Kidney (tissue), 14 donors: ENCODE measurements around the gene MBNL1. TPM values are rescaled to one million over a fixed set of nuclear protein-coding genes. Genes with fewer than 3 reads are reported as not detected.

Source experiments
- DNase-seq, 5 donors: peaks; one replicate each; pipeline ENCODE4 v3.0.0-alpha.2; 2013 to 2020
- FAIRE-seq: peaks from 2 replicates; lab custom pipeline; 2012; peaks lifted over from hg19 to GRCh38; lab: Jason Lieb, UNC
- H3K27ac ChIP-seq, 2 donors: one replicate each; pipeline ENCODE4 v1.7.0; 2013; ENCODE audit warnings: low read depth in 2 of 2, low read length in 2 of 2, inconsistent platforms in 1 of 2
- H3K27me3 ChIP-seq: one replicate; pipeline ENCODE4 v1.7.1; 2013; ENCODE audit warnings: low read length, inconsistent platforms; ENCODE audit not compliant: control insufficient read depth, insufficient read depth
- H3K36me3 ChIP-seq, 3 donors: one replicate each; pipeline versions ENCODE4 v1.7.0 to v1.7.1; 2013; ENCODE audit warnings: low read length in 3 of 3, control low read depth in 1 of 3, inconsistent platforms in 1 of 3; ENCODE audit not compliant: insufficient read depth in 3 of 3, control insufficient read depth in 2 of 3
- H3K4me1 ChIP-seq, 3 donors: one replicate each; pipeline versions ENCODE4 v1.7.0 to v1.7.1; 2013; ENCODE audit warnings: low read length in 3 of 3, inconsistent platforms in 1 of 3, low read depth in 1 of 3; ENCODE audit not compliant: control insufficient read depth in 2 of 3, insufficient read depth in 2 of 3
- H3K4me3 ChIP-seq, 3 donors: one replicate each; pipeline versions ENCODE4 v1.7.0 to v1.8.1; 2013; ENCODE audit warnings: low read length in 3 of 3, control low read depth in 1 of 3, inconsistent platforms in 1 of 3
- H3K9ac ChIP-seq, 3 donors: one replicate each; pipeline versions ENCODE4 v1.7.0 to v1.7.1; 2013; ENCODE audit warnings: low read length in 3 of 3, control low read depth in 1 of 3, inconsistent platforms in 1 of 3
- H3K9me3 ChIP-seq, 3 donors: one replicate each; pipeline versions ENCODE4 v1.7.0 to v1.7.1; 2013; ENCODE audit warnings: low read length in 3 of 3, control low read depth in 1 of 3, inconsistent platforms in 1 of 3; ENCODE audit not compliant: control insufficient read depth in 2 of 3, insufficient read depth in 1 of 3
- intact Hi-C: fragments of 100-400 bp; cut with DNase I; formaldehyde crosslinking; loops from one replicate; pipeline ENCODE4 v1.11.1; 2022
- polyA plus RNA-seq: library from polyadenylated mRNA; stranded (reverse); fragments of 350-450 nt; fragmentation: Illumina TruSeq; extraction: RNeasy Lipid Tissue Mini Kit (QIAGEN cat#74804); gene quantifications from one replicate; pipeline ENCODE4 v1.2.3, GENCODE V29; 2014; ENCODE audit warnings: low read depth, low replicate concordance; ENCODE audit not compliant: insufficient read depth
- total RNA-seq: library from RNA; stranded (reverse); fragmentation: NEBNext Ultra II Directional; extraction: Animal tissue kit (Norgen Biotek cat#: 25700); gene quantifications from one replicate; pipeline ENCODE4 v1.2.1, GENCODE V29; 2021
- TF ChIP-seq, protein P1 (sequence below): IDR thresholded peaks from 3 replicates; pipeline ENCODE4 v1.5.1; 2012; ENCODE audit warnings: mild to moderate bottlenecking, moderate library complexity, borderline replicate concordance; ENCODE audit not compliant: insufficient read depth; ENCODE audit errors: extremely low read depth
- donor health status: control.
- donor health status: control.
- donor health status: control.
- donor health status: control.
- donor health status: control.
- donor health status: DM: yes; HTN: yes; CAD: no.
- donor health status: Normal renal cell carcinoma (clear cell type).

Gene MBNL1
- total and polyA plus RNA-seq, 2 donors from 2014 or later = 22.0 to 167 TPM

- TF ChIP-seq, protein P1, sequence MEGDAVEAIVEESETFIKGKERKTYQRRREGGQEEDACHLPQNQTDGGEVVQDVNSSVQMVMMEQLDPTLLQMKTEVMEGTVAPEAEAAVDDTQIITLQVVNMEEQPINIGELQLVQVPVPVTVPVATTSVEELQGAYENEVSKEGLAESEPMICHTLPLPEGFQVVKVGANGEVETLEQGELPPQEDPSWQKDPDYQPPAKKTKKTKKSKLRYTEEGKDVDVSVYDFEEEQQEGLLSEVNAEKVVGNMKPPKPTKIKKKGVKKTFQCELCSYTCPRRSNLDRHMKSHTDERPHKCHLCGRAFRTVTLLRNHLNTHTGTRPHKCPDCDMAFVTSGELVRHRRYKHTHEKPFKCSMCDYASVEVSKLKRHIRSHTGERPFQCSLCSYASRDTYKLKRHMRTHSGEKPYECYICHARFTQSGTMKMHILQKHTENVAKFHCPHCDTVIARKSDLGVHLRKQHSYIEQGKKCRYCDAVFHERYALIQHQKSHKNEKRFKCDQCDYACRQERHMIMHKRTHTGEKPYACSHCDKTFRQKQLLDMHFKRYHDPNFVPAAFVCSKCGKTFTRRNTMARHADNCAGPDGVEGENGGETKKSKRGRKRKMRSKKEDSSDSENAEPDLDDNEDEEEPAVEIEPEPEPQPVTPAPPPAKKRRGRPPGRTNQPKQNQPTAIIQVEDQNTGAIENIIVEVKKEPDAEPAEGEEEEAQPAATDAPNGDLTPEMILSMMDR = no peak
- no peaks in the 10 kb centered on the region for H3K9me3 ChIP-seq
- no peaks in the 10 kb centered on the region for H3K36me3 ChIP-seq
- H3K27ac ChIP-seq = peak overlapping the region in 1 of 2 donors; percentile 32
- H3K4me3 ChIP-seq = no peak overlapping the region
- intact Hi-C loops = no loop called here
- H3K27me3 ChIP-seq = no peaks in the 10 kb centered on the region
- DNase-seq = no peak
- FAIRE-seq = no peak
- H3K4me1 ChIP-seq = peaks cover 0 to 8% (median 0%) of the 10 kb centered on the region in 3 donors
- H3K9ac ChIP-seq = no peak overlapping the region
Observed at GRCh38 chr3:152392272-152392880, 123.6 kb downstream of the MBNL1 start.

- FAIRE-seq = no peak
- no peaks in the 10 kb centered on the region for H3K27me3 ChIP-seq
- DNase-seq = no peak
- no peak overlapping the region for H3K27ac ChIP-seq
- no peaks in the 10 kb centered on the region for H3K9me3 ChIP-seq
- peaks cover 0 to 5% (median 4%) of the 10 kb centered on the region in 3 donors for H3K4me1 ChIP-seq
- H3K9ac ChIP-seq = no peak overlapping the region
- no peaks in the 10 kb centered on the region for H3K36me3 ChIP-seq
- intact Hi-C loops = no loop called here
- TF ChIP-seq, protein P1 = no peak
- no peak overlapping the region for H3K4me3 ChIP-seq
Observed at GRCh38 chr3:152394246-152394645, 125.5 kb downstream of the MBNL1 start.

DNA sequence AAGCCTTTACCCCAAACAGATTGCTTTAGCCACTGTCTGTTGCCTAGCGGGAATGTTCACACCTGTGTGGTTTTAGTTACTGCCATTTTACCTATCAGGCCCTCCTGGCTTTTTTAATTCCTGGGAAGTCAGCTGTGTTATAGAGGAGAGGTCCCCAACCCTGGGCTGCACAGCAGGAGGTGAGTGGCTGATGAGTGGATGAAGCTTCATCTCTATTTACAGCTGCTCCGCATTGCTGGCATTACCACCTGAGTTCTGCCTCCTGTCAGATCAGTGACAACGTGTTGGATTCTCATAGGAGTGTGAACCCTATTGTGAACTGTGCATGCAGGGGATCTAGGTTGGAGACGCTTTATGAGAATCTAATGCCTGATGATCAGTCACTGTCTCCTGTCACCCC is 127.0 kb downstream of the MBNL1 start:
- no peak overlapping the region for H3K4me3 ChIP-seq
- no peak for FAIRE-seq
- TF ChIP-seq, protein P1 = no peak
- no peaks in the 10 kb centered on the region for H3K9me3 ChIP-seq
- H3K36me3 ChIP-seq = no peaks in the 10 kb centered on the region
- no peak for DNase-seq
- H3K9ac ChIP-seq = no peak overlapping the region
- H3K27ac ChIP-seq = no peak overlapping the region
- intact Hi-C loops = no loop called here
- H3K27me3 ChIP-seq = no peaks in the 10 kb centered on the region
- H3K4me1 ChIP-seq = peaks cover 0 to 12% (median 10%) of the 10 kb centered on the region in 3 donors
